Activated T-cell treated with anti-CD3 and anti-CD28 coated beads for 4 hours (primary cell): ENCODE data around the gene REL.
"Not testable (repeated sequence)": the region's sequence is repeated elsewhere in the genome, so short reads cannot be mapped to it uniquely, and the experiment has no call there.

Experiments used
- DNase-seq: peaks from one replicate; pipeline ENCODE4 v3.0.0-alpha.2; 2020

Gene REL

GRCh38 chr2:60926741-60927552, 45.6 kb downstream of the REL start:
- DNase-seq, result no peak

GRCh38 chr2:60932061-60932460, 50.7 kb downstream of the REL start:
- DNase-seq, result not testable (repeated sequence)

- no peak for DNase-seq
These were observed 51.6 kb downstream of the REL start for GRCh38 chr2:60932954-60933353.

- no peak for DNase-seq
These were observed 52.9 kb downstream of the REL start for GRCh38 chr2:60934165-60934722.

- no peak for DNase-seq
These were observed 55.4 kb downstream of the REL start for GRCh38 chr2:60936757-60937156.

- no peak for DNase-seq
These were observed 56.9 kb downstream of the REL start for GRCh38 chr2:60938301-60938700.

GRCh38 chr2:60939622-60940021, 58.2 kb downstream of the REL start:
- no peak for DNase-seq

- DNase-seq, result no peak
These were observed 64.0 kb downstream of the REL start for GRCh38 chr2:60945341-60945740.

GRCh38 chr2:60947056-60947455, 65.7 kb downstream of the REL start:
- no peak for DNase-seq

GRCh38 chr2:60948161-60948560, 66.8 kb downstream of the REL start:
- no peak for DNase-seq

- no peak for DNase-seq
These were observed 67.7 kb downstream of the REL start for GRCh38 chr2:60948926-60949579.

- DNase-seq, result no peak
These were observed 72.8 kb downstream of the REL start for GRCh38 chr2:60954139-60954538.

- no peak for DNase-seq
These were observed 75.8 kb downstream of the REL start for GRCh38 chr2:60957224-60957623.

- no peak for DNase-seq
These were observed 76.3 kb downstream of the REL start for GRCh38 chr2:60957643-60958042.

- DNase-seq, result no peak
These were observed 77.0 kb downstream of the REL start for GRCh38 chr2:60958361-60958760.

- no peak for DNase-seq
These were observed 77.4 kb downstream of the REL start for GRCh38 chr2:60958800-60959199.

GRCh38 chr2:60959501-60959900, 78.1 kb downstream of the REL start:
- no peak for DNase-seq

GRCh38 chr2:60960706-60961105, 79.3 kb downstream of the REL start:
- no peak for DNase-seq

- no peak for DNase-seq
These were observed 80.1 kb downstream of the REL start for GRCh38 chr2:60961457-60961856.

GRCh38 chr2:60962528-60962927, 81.2 kb downstream of the REL start:
- DNase-seq, result no peak

GRCh38 chr2:60963190-60963589, 81.8 kb downstream of the REL start:
- DNase-seq, result no peak

- no peak for DNase-seq
These were observed 83.5 kb downstream of the REL start for GRCh38 chr2:60964651-60965498.

GRCh38 chr2:60965499-60965785, 84.1 kb downstream of the REL start:
- DNase-seq, result no peak
